GM15510 (cell line): ENCODE measurements around the gene RAMP3.

ENCODE experiments used
- POLR2A ChIP-seq: IDR thresholded peaks from 3 replicates; pipeline ENCODE4 v1.6.1; 2011; ENCODE audit warnings: borderline replicate concordance; ENCODE audit not compliant: insufficient read length; ENCODE audit errors: extremely low read depth

RAMP3 gene

DNA sequence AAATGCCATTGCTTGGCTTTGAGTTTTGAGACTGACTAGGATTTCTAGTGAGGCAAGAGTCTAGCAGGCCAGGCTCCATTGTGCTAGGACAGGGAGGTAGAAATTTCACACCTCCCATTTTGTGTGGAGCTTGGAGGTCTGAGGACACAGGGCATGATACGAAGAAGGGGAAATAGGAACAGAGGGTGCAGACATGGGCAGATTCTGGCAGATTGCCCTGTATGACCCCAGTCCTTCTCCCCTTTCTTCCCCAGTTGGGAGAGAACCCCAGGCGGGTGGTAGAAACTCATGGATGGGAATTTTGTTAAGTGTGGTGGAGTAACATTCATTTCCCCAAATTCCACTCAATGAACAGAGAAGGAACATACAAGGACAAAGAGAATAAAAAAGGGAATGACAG is 54.4 kb downstream of the RAMP3 start:
- no peak for TF ChIP-seq POLR2A

DNA sequence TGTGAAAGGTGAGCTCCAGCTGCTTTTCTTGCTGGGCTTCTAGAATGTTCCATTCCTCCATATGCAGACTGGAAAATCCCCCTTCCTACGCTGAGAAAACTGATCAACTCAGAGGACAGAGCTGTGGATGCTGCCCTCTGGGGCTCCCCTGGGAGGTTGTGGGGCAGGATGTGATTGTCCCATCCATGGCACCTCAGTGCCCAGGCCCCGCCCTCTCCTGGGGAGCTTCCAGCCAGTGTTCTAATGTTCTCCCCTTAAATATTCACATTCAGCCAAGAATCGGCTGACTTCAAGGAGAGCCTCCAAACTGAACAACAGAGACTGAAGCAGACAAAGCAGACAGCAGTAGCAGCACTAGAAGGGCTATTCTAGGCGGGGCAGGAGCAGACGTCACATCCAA is 55.0 kb downstream of the RAMP3 start:
- no peak for TF ChIP-seq POLR2A

DNA sequence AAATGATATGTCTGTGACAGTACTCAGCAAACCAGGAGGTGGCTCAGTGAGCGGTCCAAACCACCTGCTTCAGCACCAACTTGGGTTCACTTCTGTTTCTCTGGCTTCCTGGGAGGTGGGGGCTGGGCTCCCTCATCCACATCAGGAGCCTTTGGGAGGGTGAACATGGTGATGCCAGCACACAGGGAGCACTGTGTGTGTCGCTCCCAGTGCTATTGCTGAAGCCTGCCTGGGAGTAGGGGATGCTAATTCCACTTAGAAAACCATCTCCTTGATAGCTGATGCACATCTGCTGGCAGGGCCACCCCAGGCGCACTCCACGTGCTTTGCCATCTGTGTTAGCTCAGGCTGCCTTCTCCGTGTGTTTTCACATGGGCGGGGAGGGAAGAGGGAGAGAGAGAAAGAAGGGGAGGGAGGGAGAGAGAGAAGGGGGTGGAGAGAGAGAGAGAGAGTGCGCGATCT is 58.0 kb downstream of the RAMP3 start:
- no peak for TF ChIP-seq POLR2A

DNA sequence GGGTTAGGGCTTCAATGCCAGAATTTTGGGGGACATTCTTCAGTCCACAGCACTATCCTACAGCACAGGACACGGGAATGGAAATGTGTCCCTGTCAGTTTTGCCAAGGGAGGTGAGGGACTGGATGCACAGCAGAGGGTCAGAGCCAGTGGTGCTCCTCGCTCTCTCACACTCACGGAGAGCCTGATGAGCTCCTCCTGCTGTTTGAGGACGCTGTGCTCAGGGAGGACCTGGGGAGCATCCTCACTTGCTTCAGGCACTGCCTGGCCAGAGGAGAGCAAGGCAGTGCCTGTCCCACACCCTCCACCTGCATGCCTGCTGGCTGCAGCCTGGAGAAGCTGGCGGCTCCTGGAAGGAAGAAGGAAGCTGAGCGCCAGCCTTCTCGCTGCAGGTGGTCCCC is 58.6 kb downstream of the RAMP3 start:
- TF ChIP-seq POLR2A, result no peak

DNA sequence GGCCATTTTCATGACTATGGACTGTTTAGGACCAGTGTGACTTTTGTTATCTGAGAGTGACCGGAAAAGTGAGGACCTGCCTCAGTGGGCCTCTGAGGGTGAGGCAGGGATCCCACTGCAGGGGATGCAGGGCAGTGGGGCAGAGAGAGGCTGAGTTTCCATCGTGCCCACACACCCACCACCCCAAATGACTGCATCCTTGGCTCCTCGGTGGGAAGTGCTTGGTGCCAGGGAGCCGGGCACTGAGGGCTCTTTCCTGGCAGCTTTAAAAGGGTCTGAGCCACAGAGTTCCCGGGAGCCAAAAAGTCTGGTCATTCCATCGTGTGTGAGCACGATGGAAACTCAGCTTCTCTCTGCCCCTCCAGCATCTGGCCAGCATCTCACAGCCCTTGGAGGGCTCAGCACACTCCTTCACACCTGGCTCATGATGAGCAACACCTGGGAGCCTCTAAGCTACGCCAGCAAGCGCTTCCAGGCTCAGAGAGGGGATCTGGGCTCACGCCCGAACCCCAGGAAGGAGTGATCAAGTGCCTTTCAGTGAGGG is 59.1 kb downstream of the RAMP3 start:
- no peak for TF ChIP-seq POLR2A

DNA sequence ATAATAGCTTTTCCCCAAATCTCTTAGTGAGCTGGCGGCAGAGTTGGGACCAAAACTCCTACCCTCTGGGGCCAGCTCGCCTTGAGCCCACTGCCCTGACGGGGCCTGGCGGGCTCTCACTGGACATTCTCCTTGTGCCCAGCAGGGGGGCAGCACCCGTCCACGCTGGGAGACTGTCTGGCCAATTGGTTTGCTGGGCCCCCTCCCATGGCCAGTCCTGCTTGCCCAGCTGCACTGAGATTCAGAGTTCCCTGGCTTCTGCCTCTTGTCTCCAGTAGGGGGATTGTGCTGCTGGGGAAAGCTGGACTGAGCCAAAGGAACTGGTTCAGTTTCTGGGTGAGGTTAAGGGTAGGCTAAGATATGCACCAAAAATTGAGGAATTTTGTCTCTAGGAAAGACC is 59.8 kb downstream of the RAMP3 start:
- no peak for TF ChIP-seq POLR2A

DNA sequence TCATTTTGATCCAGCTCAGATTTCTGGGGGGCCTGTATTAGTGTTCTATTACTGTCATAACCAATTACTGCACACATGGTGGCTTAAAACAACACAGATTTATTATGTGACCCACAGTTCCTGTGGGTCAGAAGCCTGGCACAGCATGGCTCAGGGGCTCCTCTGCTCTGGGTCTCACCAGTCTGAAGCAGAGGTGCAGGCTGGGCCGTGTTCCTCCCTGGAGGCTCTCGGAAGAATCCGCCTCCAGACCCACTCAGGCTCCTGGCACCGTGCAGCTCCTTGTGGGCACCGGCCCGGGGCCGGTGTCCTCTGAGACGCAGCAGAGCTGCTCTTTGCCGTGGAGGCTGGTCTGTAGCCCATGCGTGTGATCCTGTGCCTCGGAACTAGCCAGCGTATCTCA is 61.5 kb downstream of the RAMP3 start:
- no peak for TF ChIP-seq POLR2A

DNA sequence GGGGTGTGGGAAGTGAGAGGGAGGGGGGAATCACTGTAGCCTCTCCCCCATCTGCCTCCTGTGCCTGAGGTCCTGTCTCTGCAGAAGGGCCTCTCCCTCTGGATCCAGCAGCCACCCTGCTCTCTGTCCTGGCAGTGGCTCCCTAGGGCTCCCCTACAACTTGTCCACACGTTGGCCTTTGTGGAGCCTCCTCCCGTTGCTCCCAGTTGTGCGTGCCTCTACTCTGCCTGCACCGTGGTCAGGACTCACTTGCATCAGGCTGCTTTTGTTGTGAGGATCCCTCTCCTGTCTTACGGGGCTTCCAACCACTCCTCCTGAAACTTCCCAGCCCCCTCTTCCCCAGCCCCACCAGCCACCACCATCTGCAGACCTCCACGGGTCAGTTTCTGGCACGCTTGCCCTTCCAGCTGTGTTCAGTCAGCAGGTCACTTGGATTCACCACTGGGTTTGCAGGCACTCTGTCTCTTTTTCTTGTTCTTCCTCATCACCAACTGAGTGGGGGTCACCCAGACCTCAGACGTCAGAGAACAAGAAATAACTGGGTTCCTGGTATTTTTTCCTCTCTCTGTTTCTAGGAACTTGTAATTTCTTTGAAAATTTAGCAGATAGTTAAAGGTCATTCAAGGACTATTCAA is 62.3 kb downstream of the RAMP3 start:
- TF ChIP-seq POLR2A, result no peak

DNA sequence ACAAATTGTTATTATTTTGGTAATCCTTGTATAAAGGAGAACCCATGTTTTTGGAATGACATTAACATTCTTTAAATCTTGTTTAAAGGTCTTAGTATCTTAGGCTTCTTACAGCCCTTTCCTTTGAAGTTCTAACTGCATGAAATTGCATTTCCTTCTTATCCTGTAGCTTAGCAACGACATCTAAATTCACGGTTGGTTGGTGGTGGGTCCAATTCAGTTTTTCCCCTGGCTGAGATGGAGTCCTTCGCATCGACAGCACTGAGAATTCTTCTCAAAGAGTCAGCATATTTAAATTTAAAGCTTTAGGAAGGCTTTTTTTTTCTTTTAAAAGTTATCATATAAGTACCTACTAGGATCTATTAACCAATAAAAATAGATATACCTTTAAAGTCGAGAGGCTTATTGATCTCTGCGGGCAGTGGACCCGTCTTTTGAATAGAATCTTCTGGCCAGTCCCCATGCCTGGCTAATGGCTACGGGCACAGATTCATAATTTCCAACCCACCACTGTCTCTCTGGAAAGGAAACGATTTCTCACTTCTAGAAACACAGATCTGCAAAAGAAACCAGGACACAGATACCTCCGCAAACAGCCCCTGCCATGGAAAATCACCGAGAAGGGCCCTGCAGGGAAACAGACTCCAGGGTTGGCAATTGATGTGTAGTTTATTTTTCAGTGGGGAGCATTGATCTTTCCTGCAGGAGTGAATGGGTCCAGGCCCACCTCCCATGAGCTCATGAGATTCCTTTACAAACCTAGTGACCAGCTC is 63.4 kb downstream of the RAMP3 start:
- TF ChIP-seq POLR2A, result no peak

DNA sequence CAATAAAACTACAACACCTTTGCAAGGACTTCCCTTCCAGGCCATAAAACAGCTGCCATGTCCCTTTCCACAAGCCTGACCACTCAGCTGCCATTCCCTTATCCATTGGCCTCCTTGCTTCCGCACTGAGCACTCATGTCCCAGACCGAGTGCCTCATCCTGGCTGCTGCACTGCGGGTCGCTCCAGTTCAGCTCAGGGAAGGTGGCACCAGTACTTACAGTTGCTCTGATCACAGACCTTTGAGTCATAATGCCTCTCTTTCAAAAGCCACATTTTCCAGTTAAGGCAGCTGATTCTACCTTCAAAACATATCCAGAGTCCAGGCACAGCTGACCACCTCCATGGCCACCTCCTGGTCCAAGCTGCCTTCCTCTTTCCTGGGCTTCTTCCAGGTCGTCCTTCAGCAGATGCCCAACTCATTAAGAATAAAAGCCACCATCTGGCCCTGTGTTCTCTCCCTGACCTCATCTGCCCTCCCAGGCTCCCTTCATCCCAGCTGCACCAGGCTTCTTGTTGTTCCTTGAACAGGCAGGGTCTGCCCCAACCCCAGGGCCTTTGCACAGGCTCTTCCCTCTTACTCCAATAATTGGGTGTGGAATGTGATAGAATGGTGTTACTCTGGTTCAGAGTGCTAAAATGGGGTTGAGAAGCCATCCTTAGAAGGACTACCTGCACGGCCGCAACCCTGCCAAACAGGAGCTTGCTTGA is 64.5 kb downstream of the RAMP3 start:
- no peak for TF ChIP-seq POLR2A

DNA sequence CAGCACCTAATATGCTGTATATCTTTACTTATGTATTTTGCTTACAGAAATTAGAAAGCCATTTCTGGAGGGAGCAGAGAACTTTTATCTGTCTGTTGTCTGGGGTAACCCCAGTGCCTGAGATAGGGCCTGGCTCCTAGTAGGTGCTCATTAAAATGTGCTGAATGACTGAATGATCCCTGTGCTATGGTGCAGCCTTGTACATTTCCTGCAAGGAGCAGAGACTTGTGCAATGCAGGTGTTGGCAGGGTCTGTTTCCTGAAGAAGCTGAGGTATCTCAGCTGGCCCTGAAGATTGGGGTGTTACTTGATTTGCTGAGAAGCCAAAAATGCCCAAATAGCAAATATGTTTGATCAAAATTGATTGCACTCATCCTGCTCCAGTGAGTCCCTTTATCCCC is 65.5 kb downstream of the RAMP3 start:
- TF ChIP-seq POLR2A, result no peak

DNA sequence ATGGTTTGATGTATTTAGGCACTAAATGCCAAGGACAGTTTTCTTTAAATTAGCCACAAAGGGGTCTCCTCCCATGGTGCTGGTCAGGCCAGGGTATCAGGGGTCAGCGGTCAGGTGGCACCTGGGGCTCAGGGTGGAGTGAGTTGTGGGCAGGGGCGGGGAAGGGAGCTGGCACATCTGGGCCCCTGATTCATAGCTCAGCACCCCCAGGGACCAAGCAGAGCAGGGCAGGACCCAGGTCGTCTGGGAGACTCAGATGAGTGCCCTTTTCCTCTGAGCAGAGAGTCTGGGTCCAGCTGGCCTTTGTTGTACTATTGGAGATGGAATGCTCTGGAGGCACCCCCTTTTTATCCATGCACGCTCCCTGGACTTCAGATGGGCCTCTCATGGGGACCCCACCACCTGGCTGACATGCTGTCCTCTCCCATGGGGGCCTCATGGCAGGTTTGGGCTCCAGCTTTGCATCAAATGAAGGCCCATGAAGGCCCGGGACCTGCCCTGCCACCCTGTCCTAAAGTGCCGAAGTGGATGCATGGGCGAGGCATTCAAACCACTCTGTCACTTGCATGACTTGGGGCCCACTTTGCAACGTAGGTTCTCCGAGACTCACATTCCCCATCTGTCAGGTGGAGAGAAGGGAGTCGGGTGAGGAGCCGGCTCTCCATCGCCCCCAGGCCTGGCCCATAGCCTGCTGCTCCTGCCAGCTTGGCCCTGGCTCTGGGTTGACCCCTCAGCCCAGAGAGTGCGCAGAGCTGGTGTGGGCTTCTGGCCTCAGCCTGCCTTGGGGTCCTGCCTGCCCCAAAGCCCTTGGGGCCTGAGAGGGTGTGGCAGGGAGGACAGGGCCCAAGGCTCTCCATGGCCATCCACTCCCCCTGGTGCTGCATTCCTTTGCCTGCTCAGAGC is 66.4 kb downstream of the RAMP3 start:
- TF ChIP-seq POLR2A, result no peak

DNA sequence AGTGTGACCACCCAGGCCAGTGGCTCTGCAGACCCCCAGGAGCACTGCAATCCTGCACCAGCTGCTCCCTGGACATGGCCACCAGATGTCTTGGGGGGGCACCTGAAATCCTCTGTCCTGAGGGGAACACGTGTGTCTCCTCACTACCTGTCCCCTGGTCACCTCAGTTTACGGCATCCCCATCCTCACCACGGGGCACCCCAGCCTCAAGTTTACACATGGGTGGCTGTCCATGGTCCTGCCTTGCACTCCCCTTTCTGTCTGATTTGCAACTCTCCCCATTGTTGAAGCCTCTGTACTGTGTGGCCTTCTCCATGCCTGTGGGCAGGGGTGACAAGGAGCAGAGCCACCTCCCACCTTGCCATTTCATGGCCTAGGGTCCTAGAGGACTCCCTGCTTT is 67.2 kb downstream of the RAMP3 start:
- no peak for TF ChIP-seq POLR2A

DNA sequence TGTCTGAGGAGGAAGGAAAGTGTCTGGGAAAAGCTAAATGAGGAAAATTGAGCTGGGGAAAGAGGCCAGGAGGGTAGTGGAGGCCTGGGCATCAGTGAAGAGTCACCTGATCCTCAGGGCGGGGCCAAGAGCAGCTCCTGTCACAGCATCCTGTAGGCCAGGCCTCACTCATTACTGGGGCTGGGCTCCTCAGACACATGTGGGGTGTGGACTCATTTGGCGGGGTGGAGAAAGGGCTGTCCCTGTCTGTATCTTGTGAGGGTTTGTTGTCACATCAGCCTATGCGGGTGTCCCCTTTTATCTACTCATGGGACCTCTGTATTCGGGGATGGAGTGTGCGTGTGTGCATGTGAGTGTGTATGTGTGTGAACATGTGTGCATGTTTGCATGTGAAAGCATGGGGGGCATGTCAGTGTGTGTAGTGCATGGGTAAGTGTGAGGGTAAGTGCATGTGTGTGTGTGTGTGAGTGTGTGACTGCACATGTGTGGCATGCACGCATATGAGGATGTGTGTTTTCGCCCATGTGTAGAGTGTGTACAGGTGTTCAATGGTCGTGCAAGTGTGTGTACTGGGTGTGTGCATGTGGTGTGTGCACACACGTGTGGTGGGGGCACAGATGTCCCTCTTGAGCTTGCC is 67.8 kb downstream of the RAMP3 start:
- no peak for TF ChIP-seq POLR2A
